GM20000 (cell line): ENCODE results near the gene NXPH4.

Source experiments
- DNase-seq: peaks from one replicate; pipeline ENCODE4 v3.0.0; 2012; ENCODE audit warnings: low spot score
- CTCF ChIP-seq: IDR thresholded peaks from 2 replicates; pipeline ENCODE4 v1.5.1; 2012; ENCODE audit warnings: mild to moderate bottlenecking, control low read depth; ENCODE audit errors: extremely low read depth, missing control alignments

Gene NXPH4

GRCh38 chr12:57196956-57197355, 19.6 kb upstream of the NXPH4 start:
- no peak for TF ChIP-seq CTCF
- DNase-seq = no peak

- DNase-seq = no peak
- TF ChIP-seq CTCF = no peak
These were observed 18.3 kb upstream of the NXPH4 start for GRCh38 chr12:57198329-57198728.

GRCh38 chr12:57199191-57199590, 17.4 kb upstream of the NXPH4 start:
- DNase-seq = no peak
- no peak for TF ChIP-seq CTCF

- no peak for DNase-seq
These were observed 16.1 kb upstream of the NXPH4 start for GRCh38 chr12:57200497-57200896.

GRCh38 chr12:57201219-57201618, 15.4 kb upstream of the NXPH4 start:
- TF ChIP-seq CTCF = no peak
- no peak for DNase-seq

More at GRCh38 chr12:57200497-57200896, 16.1 kb upstream of the NXPH4 start:
- no peak for TF ChIP-seq CTCF

GRCh38 chr12:57201631-57202030, 15.0 kb upstream of the NXPH4 start:
- no peak for DNase-seq
- TF ChIP-seq CTCF = no peak

GRCh38 chr12:57202321-57202720, 14.3 kb upstream of the NXPH4 start:
- TF ChIP-seq CTCF = no peak
- DNase-seq = no peak
